K562 (cell line): ENCODE results near the gene COL23A1. TPM values are rescaled to one million over a fixed set of nuclear protein-coding genes. Genes with fewer than 3 reads are reported as not detected.

ENCODE experiments used
- ATAC-seq: fragments of 200-7000 bp; cut with Tn5 transposase; 3 replicates; pipeline ENCODE4 v1.9.1; 2020; ENCODE audit warnings: moderate library complexity
- BruUV-seq: library from RNA; stranded (reverse); fragments of 400-500 nt; replicated peaks from 2 replicates; lab custom pipeline; 2021; lab: Mats Ljungman, UMichigan
- CTCF ChIA-PET: fragments of 300-600 bp; formaldehyde crosslinking; extraction: SDS; loops from one replicate; lab custom pipeline; 2021; ENCODE audit warnings: low intra/inter-chr PET ratio; lab: Yijun Ruan, JAX
- POLR2A ChIA-PET: fragments of 300-600, 350-650 bp; sonication (Branson Sonifier 250); formaldehyde crosslinking; extraction: SDS; loops from one replicate; lab custom pipeline; 2021; ENCODE audit warnings: antibody characterized with exemption, inconsistent platforms; lab: Yijun Ruan, JAX
- DNase-seq, 4 experiments: peaks; one replicate each; pipeline versions ENCODE4 v3.0.0 to v3.0.0-alpha.2; 2011 to 2018; ENCODE audit warnings: low spot score in 3 of 4, mixed read lengths in 3 of 4; ENCODE audit errors: extremely low read depth in 1 of 4
- FAIRE-seq: peaks from 2 replicates; lab custom pipeline; 2011; peaks lifted over from hg19 to GRCh38; lab: Jason Lieb, UNC
- H2AFZ ChIP-seq: 2 replicates; pipeline ENCODE4 v1.6.0; 2011; ENCODE audit warnings: low read depth, low read length, control low read depth, inconsistent platforms
- H3K27ac ChIP-seq: fragments of 200-600 bp; 3 replicates; pipeline ENCODE4 v1.8.0; 2011; ENCODE audit warnings: low read depth, mild to moderate bottlenecking, control low read depth, inconsistent platforms, low read length, moderate library complexity, mixed read lengths; ENCODE audit errors: extremely low read depth
- H3K27me3 ChIP-seq, 2 experiments: fragments of 300-600 bp in 1 of 2; 2 replicates in 1 of 2; 3 replicates in 1 of 2; pipeline versions ENCODE4 v1.6.0 to v1.8.0; 2011; ENCODE audit warnings: inconsistent platforms in 2 of 2, low read length in 2 of 2, mild to moderate bottlenecking in 1 of 2, mixed read lengths in 1 of 2, moderate library complexity in 1 of 2; ENCODE audit not compliant: control insufficient read depth in 2 of 2, insufficient read depth in 2 of 2
- H3K36me3 ChIP-seq: fragments of 300-600 bp; 3 replicates; pipeline ENCODE4 v1.8.0; 2011; ENCODE audit warnings: mild to moderate bottlenecking, low read length, inconsistent platforms; ENCODE audit not compliant: control insufficient read depth, insufficient read depth
- H3K4me1 ChIP-seq, 2 experiments: fragments of 200-600 bp in 1 of 2; replicated peaks in 1 of 2; 2 replicates in 1 of 2; 3 replicates in 1 of 2; pipeline versions ENCODE4 v1.5.1 to v1.8.0; 2011; ENCODE audit warnings: inconsistent platforms in 2 of 2, low read length in 2 of 2, mild to moderate bottlenecking in 1 of 2, mixed read lengths in 1 of 2, moderate library complexity in 1 of 2; ENCODE audit not compliant: control insufficient read depth in 2 of 2, insufficient read depth in 2 of 2
- H3K4me2 ChIP-seq: 2 replicates; pipeline ENCODE4 v1.6.1; 2011; ENCODE audit warnings: low read length, control low read depth, inconsistent platforms, mixed read lengths; ENCODE audit not compliant: insufficient read depth
- H3K4me3 ChIP-seq: fragments of 200-600 bp; sonication (generic), shearing (Covaris generic); 2 replicates; pipeline ENCODE4 v1.5.1; 2016; ENCODE audit warnings: control low read depth, inconsistent platforms
- H3K79me2 ChIP-seq: fragments of 200-600 bp; 3 replicates; pipeline ENCODE4 v1.8.0; 2011; ENCODE audit warnings: low read length, inconsistent platforms; ENCODE audit not compliant: control insufficient read depth, insufficient read depth
- H3K9ac ChIP-seq, 2 experiments: 2 replicates each; pipeline versions ENCODE4 v1.6.0 to v1.6.1; 2011; ENCODE audit warnings: low read depth in 2 of 2, low read length in 2 of 2, control low read depth in 1 of 2, inconsistent platforms in 1 of 2, mild to moderate bottlenecking in 1 of 2, mixed read lengths in 1 of 2; ENCODE audit not compliant: insufficient read depth in 1 of 2
- H3K9me1 ChIP-seq: one replicate; pipeline ENCODE4 v1.6.0; 2011; ENCODE audit warnings: inconsistent platforms, mild to moderate bottlenecking, low read length, moderate library complexity; ENCODE audit not compliant: control insufficient read depth, insufficient read depth
- H3K9me3 ChIP-seq: replicated peaks from 2 replicates; pipeline ENCODE4 v1.5.1; 2011; ENCODE audit warnings: low read depth, low read length, inconsistent platforms; ENCODE audit not compliant: control insufficient read depth, insufficient read depth
- H4K20me1 ChIP-seq: replicated peaks from 2 replicates; pipeline ENCODE4 v1.6.1; 2011; ENCODE audit warnings: low read length, inconsistent platforms, mixed read lengths; ENCODE audit not compliant: control insufficient read depth, insufficient read depth
- THAP7 ChIP-seq: fragments of 250-450 bp; sonication (Bioruptor Pico); IDR thresholded peaks from 2 replicates; pipeline ENCODE4 v1.5.0; 2021
- ZNF655 ChIP-seq: fragments of 250-450 bp; sonication (Bioruptor Pico); IDR thresholded peaks from 2 replicates; pipeline ENCODE4 v1.5.0; 2021
- WGBS: fragments of 100-300 bp; shearing (Covaris generic); methylation state at CpG from one replicate; pipeline ENCODE4 v1.1.6; 2016; ENCODE audit warnings: low coverage, mixed read lengths; ENCODE audit not compliant: insufficient coverage; ENCODE audit errors: missing lambda C conversion rate; 5-methylcytosine and 5-hydroxymethylcytosine counted together
- in situ Hi-C: fragments of 300-500 bp; cut with MboI; formaldehyde crosslinking; loops from 4 replicates; pipeline ENCODE4 v1.15.0; 2018; ENCODE audit warnings: inconsistent platforms, mixed read lengths
- intact Hi-C: fragments of 100-400 bp; cut with micrococcal nuclease; formaldehyde crosslinking; loops from 2 replicates; pipeline ENCODE4 v1.14.2; 2022
- polyA plus RNA-seq, 8 experiments: library from polyadenylated mRNA; depleted of rRNA in 4 of 8; stranded (reverse) in 5 of 8; unstranded in 3 of 8; fragments of >200 nt; fragmentation: Nextera tagmentation in 2 of 8; fragmentation: Illumina TruSeq in 1 of 8; extraction: Ambion mirVana in 2 of 8; extraction: Trizol in 1 of 8; gene quantifications; 2 replicates each; pipeline versions ENCODE4 v1.2.1 to v1.2.3, GENCODE V29; 2011 to 2014; ENCODE audit warnings: inconsistent platforms in 1 of 8, missing spikeins in 1 of 8
- total RNA-seq, 7 experiments: library from RNA; depleted of rRNA in 6 of 7; stranded (reverse); fragments of >200 nt in 6 of 7; fragmentation: Illumina TruSeq in 2 of 7; extraction: Trizol in 2 of 7; gene quantifications; 2 replicates each; pipeline versions ENCODE4 v1.2.1 to v1.2.3, GENCODE V29; 2011 to 2021; ENCODE audit warnings: low replicate concordance in 1 of 7

Gene COL23A1
- total and polyA plus RNA-seq, 9 of the 15 experiments (the other 6 are each of a cell fraction or from before 2014, with no cell fraction given): 0.09 TPM; not detected in 8

GRCh38 chr5:178489271-178489976 is 100.8 kb downstream of the COL23A1 start:
- Histone ChIP-seq H3K9ac (no peak overlapping the region), H3K27me3 (peaks cover 16 to 51% of the 10 kb centered on the region in 2 experiments; a peak in 4 of 5 replicates), H3K9me1 (no peaks in the 10 kb centered on the region), H3K36me3 (no peaks in the 10 kb centered on the region), H3K4me1 (no peaks in the 10 kb centered on the region), H4K20me1 (no peaks in the 10 kb centered on the region), H3K4me2 (no peak overlapping the region), H3K27ac (no peak overlapping the region), H3K9me3 (no peaks in the 10 kb centered on the region), H2AFZ (no peak overlapping the region), H3K4me3 (no peak overlapping the region), H3K79me2 (no peaks in the 10 kb centered on the region)
- BruUV-seq: no TSS peak
- in situ Hi-C loops: no loop called here
- ChIA-PET CTCF (no interaction called here), POLR2A (interaction anchor here (1.0 to 1.7 kb wide), 3 partner anchors 9 to 25 kb away, joined by 3 to 5 read pairs (median 3); no protein-coding TSS in a partner anchor)
- intact Hi-C loops: no loop called here
- DNase-seq: no peak
- WGBS: 9% methylated on average over 12 of the region's 12 CpGs
- no peak for FAIRE-seq
- ATAC-seq: no peak
- no peak for TF ChIP-seq ZNF655 (CRISPR knock-in tag)
- no peak for TF ChIP-seq THAP7 (CRISPR knock-in tag)
